Nephron (organoid): ENCODE data around the gene ARHGEF2.

Source experiments
- H3K27ac Mint-ChIP-seq, 3 experiments: 2 replicates each; pipeline ENCODE4 v1.8.0; 2020; ENCODE audit warnings: mixed read lengths in 3 of 3, mild to moderate bottlenecking in 2 of 3, moderate library complexity in 1 of 3
- H3K27me3 Mint-ChIP-seq: 2 replicates; pipeline ENCODE4 v1.8.0; 2021; ENCODE audit warnings: low read depth, mild to moderate bottlenecking, moderate library complexity, mixed read lengths
- H3K36me3 Mint-ChIP-seq: 2 replicates; pipeline ENCODE4 v1.8.0; 2020; ENCODE audit warnings: low read depth, mixed read lengths
- H3K4me1 Mint-ChIP-seq: 2 replicates; pipeline ENCODE4 v1.8.0; 2020; ENCODE audit warnings: mixed read lengths
- H3K4me3 Mint-ChIP-seq, 3 experiments: 2 replicates each; pipeline ENCODE4 v1.8.0; 2020; ENCODE audit warnings: mild to moderate bottlenecking in 3 of 3, mixed read lengths in 3 of 3, moderate library complexity in 2 of 3
- H3K9me3 Mint-ChIP-seq: 2 replicates; pipeline ENCODE4 v1.8.0; 2020; ENCODE audit warnings: mixed read lengths
- CTCF ChIP-seq, 3 experiments: fragments of 200-600 bp; sonication (generic); IDR thresholded peaks; one replicate each; pipeline ENCODE4 v1.5.0; 2021; ENCODE audit warnings: antibody characterized with exemption in 3 of 3; ENCODE audit not compliant: unreplicated experiment in 3 of 3

Gene ARHGEF2

DNA sequence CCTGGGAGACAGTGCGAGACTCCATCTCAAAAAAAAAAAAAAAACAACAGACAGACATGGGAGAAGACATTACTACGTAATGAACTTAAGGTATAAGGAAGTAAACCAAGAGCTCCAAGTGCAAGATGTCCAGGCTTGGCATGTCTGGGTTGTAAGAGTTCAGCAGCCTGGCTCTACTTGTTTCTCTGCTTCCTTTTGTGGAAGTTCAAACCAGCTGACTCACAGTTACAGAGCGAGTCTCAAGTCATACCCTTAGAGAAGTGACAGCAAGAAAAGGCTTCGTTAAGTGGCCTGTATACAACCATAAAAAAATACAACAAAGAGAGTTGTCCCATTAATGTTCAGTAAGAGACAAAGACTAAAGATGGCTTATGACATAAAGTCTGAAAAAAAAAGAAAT is 68.5 kb downstream of the ARHGEF2 start:
- H3K4me3 Mint-ChIP-seq = peak overlapping the region; percentile 95 to 99 (median 98)
- H3K9me3 Mint-ChIP-seq = no peaks in the 10 kb centered on the region
- peaks cover 17% of the 10 kb centered on the region for H3K4me1 Mint-ChIP-seq
- peaks cover 55% of the 10 kb centered on the region for H3K36me3 Mint-ChIP-seq
- peak overlapping the region; percentile 51 to 95 (median 91) for H3K27ac Mint-ChIP-seq
- H3K27me3 Mint-ChIP-seq = no peaks in the 10 kb centered on the region
- TF ChIP-seq CTCF (IDR thresholded peaks at IDR 0.05; ENCODE audit: unreplicated experiment in 3 of 3) = no peak

DNA sequence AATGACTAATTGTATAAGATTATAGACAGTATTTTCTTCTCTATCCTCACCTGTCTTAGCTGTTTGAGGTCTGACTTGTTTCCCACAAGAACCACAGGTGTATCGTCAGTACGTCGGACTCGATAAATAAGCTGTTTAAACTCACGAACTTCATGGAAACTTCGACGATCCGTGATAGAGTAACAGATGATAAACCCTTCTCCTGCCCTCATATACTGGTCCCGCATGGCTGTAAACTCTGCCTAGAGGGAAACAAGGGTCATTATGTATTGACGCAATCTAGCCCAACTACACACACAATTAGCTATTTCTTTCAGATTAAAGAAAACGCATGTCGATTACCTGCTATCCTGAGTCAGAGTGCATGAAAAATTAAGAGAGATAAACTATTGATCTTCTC is 74.1 kb downstream of the ARHGEF2 start:
- Mint-ChIP-seq H3K36me3 (peaks cover 55% of the 10 kb centered on the region), H3K27me3 (no peaks in the 10 kb centered on the region), H3K4me1 (no peaks in the 10 kb centered on the region), H3K9me3 (no peaks in the 10 kb centered on the region), H3K4me3 (no peak overlapping the region), H3K27ac (no peak overlapping the region)
- no peak for TF ChIP-seq CTCF (IDR thresholded peaks at IDR 0.05; ENCODE audit: unreplicated experiment in 3 of 3)

- Mint-ChIP-seq H3K4me1 (no peaks in the 10 kb centered on the region), H3K27me3 (no peaks in the 10 kb centered on the region), H3K27ac (no peak overlapping the region), H3K4me3 (no peak overlapping the region), H3K9me3 (no peaks in the 10 kb centered on the region), H3K36me3 (peaks cover 58% of the 10 kb centered on the region)
- no peak for TF ChIP-seq CTCF (IDR thresholded peaks at IDR 0.05; ENCODE audit: unreplicated experiment in 3 of 3)
Observed at GRCh38 chr1:155900161-155900560, 78.2 kb downstream of the ARHGEF2 start.

- H3K4me3 Mint-ChIP-seq = no peak overlapping the region
- H3K9me3 Mint-ChIP-seq = no peaks in the 10 kb centered on the region
- H3K36me3 Mint-ChIP-seq = peaks cover 56% of the 10 kb centered on the region
Observed at GRCh38 chr1:155899683-155900082, 78.7 kb downstream of the ARHGEF2 start.

GRCh38 chr1:155898888-155899287 is 79.5 kb downstream of the ARHGEF2 start:
- no peaks in the 10 kb centered on the region for H3K27me3 Mint-ChIP-seq
- H3K9me3 Mint-ChIP-seq = no peaks in the 10 kb centered on the region
- TF ChIP-seq CTCF (IDR thresholded peaks at IDR 0.05; ENCODE audit: unreplicated experiment in 3 of 3) = no peak
- H3K4me3 Mint-ChIP-seq = no peak overlapping the region
- peaks cover 48% of the 10 kb centered on the region for H3K36me3 Mint-ChIP-seq
- peak overlapping the region in 1 of 3 experiments; percentile 33 for H3K27ac Mint-ChIP-seq
- no peaks in the 10 kb centered on the region for H3K4me1 Mint-ChIP-seq

More at GRCh38 chr1:155899683-155900082, 78.7 kb downstream of the ARHGEF2 start:
- H3K27me3 Mint-ChIP-seq = no peaks in the 10 kb centered on the region
- no peak for TF ChIP-seq CTCF (IDR thresholded peaks at IDR 0.05; ENCODE audit: unreplicated experiment in 3 of 3)
- peak overlapping the region in 1 of 3 experiments; percentile 33 for H3K27ac Mint-ChIP-seq
- no peaks in the 10 kb centered on the region for H3K4me1 Mint-ChIP-seq

DNA sequence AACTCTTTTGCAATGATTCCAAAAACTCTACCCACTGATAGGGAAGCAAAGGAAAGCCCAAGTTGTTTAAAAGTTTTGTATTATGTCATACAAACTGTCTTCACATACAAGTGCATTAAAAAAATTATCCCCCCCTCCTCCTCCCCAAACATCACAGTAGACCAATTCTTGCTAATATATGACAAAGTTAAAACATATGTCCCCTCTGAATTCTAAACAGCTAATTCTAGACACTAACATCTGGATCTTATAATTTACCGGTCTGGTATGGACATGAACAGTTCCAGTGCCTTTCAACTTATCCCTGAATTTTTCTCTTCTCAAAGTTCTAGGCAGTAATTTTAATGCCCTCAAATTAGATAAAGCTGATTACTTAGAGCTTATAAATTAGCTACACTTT is 80.6 kb downstream of the ARHGEF2 start:
- H3K9me3 Mint-ChIP-seq = no peaks in the 10 kb centered on the region
- TF ChIP-seq CTCF (IDR thresholded peaks at IDR 0.05; ENCODE audit: unreplicated experiment in 3 of 3) = no peak
- no peak overlapping the region for H3K4me3 Mint-ChIP-seq
- no peaks in the 10 kb centered on the region for H3K27me3 Mint-ChIP-seq
- peaks cover 7% of the 10 kb centered on the region for H3K4me1 Mint-ChIP-seq
- H3K27ac Mint-ChIP-seq = peak overlapping the region in 1 of 3 experiments; percentile 56
- peaks cover 44% of the 10 kb centered on the region for H3K36me3 Mint-ChIP-seq
